GM15510 (cell line): ENCODE data around the gene TMEM254.

Experiments used
- POLR2A ChIP-seq: IDR thresholded peaks from 3 replicates; pipeline ENCODE4 v1.6.1; 2011; ENCODE audit warnings: borderline replicate concordance; ENCODE audit not compliant: insufficient read length; ENCODE audit errors: extremely low read depth

TMEM254 gene

DNA sequence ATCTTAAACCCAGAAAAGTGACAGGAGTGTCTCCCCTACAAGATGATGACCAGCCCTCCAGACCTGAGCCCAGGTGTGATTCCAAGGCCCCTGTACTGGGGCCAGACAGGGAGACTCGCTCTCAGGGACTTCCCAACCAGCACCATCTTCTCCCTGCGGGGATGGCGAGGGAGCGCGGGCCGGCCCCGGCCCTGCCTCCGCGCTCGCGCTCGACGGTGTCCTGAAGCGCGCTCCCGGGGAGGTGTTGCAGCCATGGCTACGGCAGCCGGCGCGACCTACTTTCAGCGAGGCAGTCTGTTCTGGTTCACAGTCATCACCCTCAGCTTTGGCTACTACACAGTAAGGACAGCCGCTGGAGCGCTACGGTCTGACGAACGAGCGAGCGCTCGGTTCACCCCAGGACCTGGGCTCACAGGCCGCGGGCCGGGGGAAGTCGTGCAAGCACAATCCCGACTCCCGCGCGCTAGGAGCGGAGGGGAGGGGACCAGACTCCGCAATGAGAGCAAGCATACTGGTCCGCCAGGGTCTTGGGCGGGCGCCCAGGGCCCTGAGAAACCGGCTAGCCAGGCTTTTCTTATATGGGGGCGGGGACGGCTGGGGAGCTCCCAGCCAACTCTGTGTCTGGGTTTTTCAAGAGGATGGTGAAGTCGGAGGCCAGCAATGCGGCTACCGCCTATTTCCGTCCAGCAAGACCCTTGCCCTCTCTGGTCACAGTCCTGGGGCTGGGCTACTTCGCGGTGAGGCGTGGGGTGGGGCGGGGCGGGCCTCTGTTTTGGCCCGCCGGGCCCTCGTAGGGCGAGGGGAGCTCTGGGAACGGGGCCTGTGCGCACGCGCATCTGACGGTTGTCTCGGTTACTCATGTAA lies at the start of gene TMEM254:
Gene TMEM254 (plus strand): TSS at position 218 of the 864 bp plus-strand sequence. CDS start 35 bp downstream, at position 253.
- TF ChIP-seq POLR2A = peak; percentile 50

- no peak for TF ChIP-seq POLR2A
These were observed 46.0 kb upstream of the TMEM254 start for GRCh38 chr10:80032503-80032902.

DNA sequence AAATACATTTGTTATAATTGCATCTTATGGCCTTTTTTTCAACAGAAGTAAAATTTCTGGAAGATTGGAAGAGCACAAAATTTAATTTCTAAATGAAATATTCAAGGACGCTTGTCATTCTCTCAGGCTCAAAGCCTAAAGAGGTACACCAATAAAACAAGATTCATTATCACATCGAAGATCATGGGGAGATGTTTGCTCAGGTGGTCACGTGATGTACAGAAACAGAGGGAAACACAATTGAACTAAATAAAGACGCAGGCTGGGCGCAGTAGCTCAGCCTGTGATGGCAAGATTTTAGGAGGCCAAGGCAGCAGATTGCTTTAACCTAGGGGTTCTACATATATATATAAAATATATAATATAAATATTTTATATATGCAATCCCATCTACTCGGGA lies 37.3 kb upstream of the TMEM254 start:
- TF ChIP-seq POLR2A = no peak

- TF ChIP-seq POLR2A = no peak
These were observed 31.6 kb upstream of the TMEM254 start for GRCh38 chr10:80046629-80047441.

GRCh38 chr10:80050752-80051151 lies 27.7 kb upstream of the TMEM254 start:
- TF ChIP-seq POLR2A = no peak

- no peak for TF ChIP-seq POLR2A
These were observed 26.5 kb upstream of the TMEM254 start for GRCh38 chr10:80051993-80052392.

DNA sequence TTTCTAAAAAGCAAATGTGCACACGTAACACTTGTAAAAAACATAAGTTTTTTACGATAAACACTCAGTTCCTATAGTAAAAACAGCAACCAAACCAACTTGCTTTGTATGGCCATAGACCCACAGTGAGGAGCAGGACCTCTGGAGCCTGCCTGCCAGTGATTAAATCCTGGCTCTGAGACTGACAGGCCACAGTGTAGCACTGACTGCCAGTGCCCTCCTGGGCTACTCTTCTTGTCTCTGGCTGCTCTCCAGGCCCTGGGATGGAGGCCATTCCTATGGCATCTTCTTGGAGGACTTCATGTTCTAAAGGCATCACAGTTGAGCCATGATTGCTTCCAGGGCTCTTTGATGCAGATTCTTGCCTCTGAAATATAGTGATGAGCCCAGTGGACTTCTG lies 22.7 kb upstream of the TMEM254 start:
- TF ChIP-seq POLR2A = no peak

GRCh38 chr10:80057171-80057570 lies 21.3 kb upstream of the TMEM254 start:
- TF ChIP-seq POLR2A = no peak

- TF ChIP-seq POLR2A = no peak
These were observed 14.2 kb upstream of the TMEM254 start for GRCh38 chr10:80064120-80064886.

DNA sequence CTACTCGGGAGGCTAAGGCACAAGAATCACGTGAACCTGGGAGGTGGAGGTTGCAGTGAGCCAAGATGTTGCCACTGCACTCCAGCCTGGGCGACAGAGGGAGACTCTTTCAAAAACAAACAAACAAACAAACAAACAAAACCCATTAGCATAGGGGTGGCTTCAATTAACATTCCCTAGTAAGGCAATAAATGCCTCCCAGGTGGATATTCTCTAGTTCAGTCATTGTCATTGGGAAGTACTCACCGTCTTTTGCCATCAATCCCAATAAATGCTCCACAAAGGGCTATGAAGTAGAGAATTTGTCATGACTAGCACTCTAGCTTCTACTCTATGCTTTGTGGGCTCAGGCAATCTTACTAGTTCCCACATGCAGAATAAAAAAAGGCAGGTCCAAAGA lies 11.7 kb upstream of the TMEM254 start:
- no peak for TF ChIP-seq POLR2A

GRCh38 chr10:80068270-80068669 lies 10.2 kb upstream of the TMEM254 start:
- TF ChIP-seq POLR2A = no peak

DNA sequence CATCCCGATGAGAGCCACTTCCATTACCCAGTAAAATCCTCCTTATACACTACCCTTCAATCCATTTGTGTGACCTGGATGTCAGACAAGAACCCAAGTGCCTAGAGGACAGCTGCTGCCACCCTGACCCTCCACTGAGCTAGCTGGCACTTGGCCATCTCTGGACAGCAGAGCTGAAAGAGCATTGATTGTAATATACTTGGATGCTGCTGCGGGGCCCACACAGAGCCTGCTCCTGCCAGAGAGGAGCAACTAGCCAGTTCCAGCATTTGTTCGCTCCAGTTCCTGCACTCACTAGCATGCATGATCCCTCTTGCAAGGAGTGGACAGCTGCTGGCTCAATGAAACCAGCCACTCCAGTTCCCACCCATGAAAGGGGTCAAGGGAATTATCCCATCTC lies 8.4 kb upstream of the TMEM254 start:
- no peak for TF ChIP-seq POLR2A

DNA sequence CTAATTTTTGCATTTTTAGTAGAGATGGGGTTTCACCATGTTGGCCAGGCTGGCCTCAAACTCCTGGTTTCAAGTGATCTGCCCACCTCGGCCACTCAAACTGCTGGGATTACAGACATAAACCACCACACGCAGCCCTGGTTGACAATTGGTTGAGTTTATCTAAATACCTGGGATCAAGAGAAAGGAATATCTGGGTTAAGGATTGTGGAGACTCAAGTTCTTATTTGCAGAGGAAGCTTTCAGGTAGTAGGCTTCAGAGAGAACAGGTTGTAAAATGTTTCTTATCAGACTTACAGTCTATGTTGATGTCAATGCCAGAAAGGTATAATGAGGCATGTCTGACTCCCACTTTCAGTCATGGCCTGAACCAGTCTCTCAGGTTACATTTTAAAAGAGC lies 5.9 kb upstream of the TMEM254 start:
- TF ChIP-seq POLR2A = no peak

GRCh38 chr10:80075781-80076180 lies 2.7 kb upstream of the TMEM254 start:
- no peak for TF ChIP-seq POLR2A
